ENCODE data around the gene EFCAB8.

The EFCAB8 gene

GRCh38 chr20:32980131-32980941, 121.6 kb downstream of the EFCAB8 start:
- no peaks in the 10 kb centered on the region for H3K27me3 ChIP-seq (replicated peaks)
- TF ChIP-seq CTCF (IDR thresholded peaks at IDR 0.05; ENCODE audit: low read depth, low read length, missing control alignments): no peak
- DNase-seq: no peak
- H3K36me3 ChIP-seq (replicated peaks): no peaks in the 10 kb centered on the region
- no peak overlapping the region for H3K27ac ChIP-seq
- H3K4me3 ChIP-seq (ENCODE audit: low read depth, low read length): no peak overlapping the region
- in situ Hi-C loops (cut with HindIII; ENCODE audit: low pct_ligation_motif_present, low sequenced_read_pairs): no loop called here

- DNase-seq: no peak
- in situ Hi-C loops (cut with HindIII; ENCODE audit: low pct_ligation_motif_present, low sequenced_read_pairs): no loop called here
- no peak overlapping the region for H3K27ac ChIP-seq
- H3K36me3 ChIP-seq (replicated peaks): no peaks in the 10 kb centered on the region
- no peak overlapping the region for H3K4me3 ChIP-seq (ENCODE audit: low read depth, low read length)
- TF ChIP-seq CTCF (IDR thresholded peaks at IDR 0.05; ENCODE audit: low read depth, low read length, missing control alignments): no peak
- H3K27me3 ChIP-seq (replicated peaks): no peaks in the 10 kb centered on the region
These were observed 122.3 kb downstream of the EFCAB8 start for GRCh38 chr20:32980990-32981389.

GRCh38 chr20:32982617-32983458, 124.1 kb downstream of the EFCAB8 start:
- TF ChIP-seq CTCF (IDR thresholded peaks at IDR 0.05; ENCODE audit: low read depth, low read length, missing control alignments): no peak
- H3K4me3 ChIP-seq (ENCODE audit: low read depth, low read length): no peak overlapping the region
- in situ Hi-C loops (cut with HindIII; ENCODE audit: low pct_ligation_motif_present, low sequenced_read_pairs): no loop called here
- no peaks in the 10 kb centered on the region for H3K36me3 ChIP-seq (replicated peaks)
- no peak for DNase-seq
- no peak overlapping the region for H3K27ac ChIP-seq
- no peaks in the 10 kb centered on the region for H3K27me3 ChIP-seq (replicated peaks)

GRCh38 chr20:32983459-32984112, 124.9 kb downstream of the EFCAB8 start:
- no peaks in the 10 kb centered on the region for H3K36me3 ChIP-seq (replicated peaks)
- no peak overlapping the region for H3K4me3 ChIP-seq (ENCODE audit: low read depth, low read length)
- DNase-seq: no peak
- in situ Hi-C loops (cut with HindIII; ENCODE audit: low pct_ligation_motif_present, low sequenced_read_pairs): no loop called here
- H3K27me3 ChIP-seq (replicated peaks): no peaks in the 10 kb centered on the region
- TF ChIP-seq CTCF (IDR thresholded peaks at IDR 0.05; ENCODE audit: low read depth, low read length, missing control alignments): no peak
- H3K27ac ChIP-seq: no peak overlapping the region

GRCh38 chr20:32984196-32984595, 125.5 kb downstream of the EFCAB8 start:
- H3K4me3 ChIP-seq (ENCODE audit: low read depth, low read length): no peak overlapping the region
- H3K27me3 ChIP-seq (replicated peaks): no peaks in the 10 kb centered on the region
- no peak for TF ChIP-seq CTCF (IDR thresholded peaks at IDR 0.05; ENCODE audit: low read depth, low read length, missing control alignments)
- H3K27ac ChIP-seq: no peak overlapping the region
- H3K36me3 ChIP-seq (replicated peaks): no peaks in the 10 kb centered on the region
- no peak for DNase-seq
- in situ Hi-C loops (cut with HindIII; ENCODE audit: low pct_ligation_motif_present, low sequenced_read_pairs): no loop called here
